GM18505 (cell line): ENCODE measurements around the gene APOL4.
A peak's percentile ranks its signal among the peaks of the same experiment; 100 is the strongest.
"Not testable (repeated sequence)": the region's sequence is repeated elsewhere in the genome, so short reads cannot be mapped to it uniquely, and the experiment has no call there.

Experiments used
- ATAC-seq: cut with Tn5 transposase; IDR thresholded peaks from one replicate; pipeline ENCODE4 v1.9.1; 2021; ENCODE audit not compliant: unreplicated experiment
- POLR2A ChIP-seq: IDR thresholded peaks from 4 replicates; pipeline ENCODE4 v1.6.1; 2011; ENCODE audit warnings: borderline replicate concordance; ENCODE audit not compliant: insufficient read depth, insufficient read length; ENCODE audit errors: extremely low read depth

Gene APOL4, protein sequence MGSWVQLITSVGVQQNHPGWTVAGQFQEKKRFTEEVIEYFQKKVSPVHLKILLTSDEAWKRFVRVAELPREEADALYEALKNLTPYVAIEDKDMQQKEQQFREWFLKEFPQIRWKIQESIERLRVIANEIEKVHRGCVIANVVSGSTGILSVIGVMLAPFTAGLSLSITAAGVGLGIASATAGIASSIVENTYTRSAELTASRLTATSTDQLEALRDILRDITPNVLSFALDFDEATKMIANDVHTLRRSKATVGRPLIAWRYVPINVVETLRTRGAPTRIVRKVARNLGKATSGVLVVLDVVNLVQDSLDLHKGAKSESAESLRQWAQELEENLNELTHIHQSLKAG

DNA sequence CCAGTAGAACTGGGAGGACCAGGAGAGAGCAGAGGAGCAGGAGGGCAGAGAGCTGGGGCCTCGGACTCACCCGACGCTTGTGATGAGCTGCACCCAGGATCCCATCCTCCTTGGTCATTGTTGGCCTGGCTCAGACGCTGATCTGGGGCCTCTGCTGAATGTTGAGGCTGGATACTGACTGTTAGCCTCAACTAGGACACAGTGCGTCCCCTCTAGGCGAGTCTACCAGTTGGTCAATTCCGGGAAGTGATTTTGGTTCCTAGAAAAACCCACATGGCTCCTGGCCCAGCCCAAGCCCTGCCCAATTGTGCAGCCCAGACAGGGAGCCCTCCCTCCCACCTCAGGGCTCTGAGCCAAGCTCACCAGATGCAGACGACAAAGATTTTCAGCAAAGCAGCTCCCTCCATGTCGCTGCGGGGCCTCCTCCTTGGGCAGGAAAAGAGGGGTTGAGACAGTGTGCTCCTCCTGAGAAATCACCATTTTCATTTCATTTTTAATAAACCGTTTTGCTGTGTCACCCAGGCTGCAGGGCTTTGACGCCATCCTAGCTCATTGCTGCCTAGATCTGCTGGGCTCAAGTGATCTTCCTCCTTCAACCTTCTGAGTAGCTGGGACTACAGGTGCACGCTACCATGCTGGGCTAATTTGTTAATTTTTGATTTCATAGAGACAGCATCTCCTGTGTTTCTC, at the start of gene APOL4:
Gene APOL4 (minus strand): TSS at position 180 of the 690 bp plus-strand sequence. CDS start 75 bp downstream, at position 105.
- no peak for TF ChIP-seq POLR2A
- no peak for ATAC-seq

- ATAC-seq = not testable (repeated sequence)
Observed at GRCh38 chr22:36250292-36250960, 48.8 kb upstream of the APOL4 start.

DNA sequence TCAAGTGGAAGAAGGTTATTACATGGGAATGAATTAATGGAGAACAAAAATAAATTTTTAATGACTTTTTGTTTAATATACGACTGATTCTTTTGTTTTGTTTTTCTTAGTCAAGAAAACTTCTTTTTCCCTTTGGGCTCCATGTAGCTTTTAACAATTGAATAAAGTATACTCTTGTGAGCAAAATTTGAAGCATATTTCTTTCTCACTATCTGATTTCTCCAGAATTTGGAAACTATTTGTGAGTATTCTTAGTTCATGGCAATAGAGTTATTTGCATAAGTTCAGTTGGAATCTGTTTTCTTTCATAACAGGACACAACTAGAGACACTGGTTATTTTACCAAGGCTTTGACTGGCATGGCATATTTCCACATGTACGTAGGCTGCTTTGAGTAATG, 47.6 kb upstream of the APOL4 start:
- ATAC-seq = no peak
- TF ChIP-seq POLR2A = no peak

DNA sequence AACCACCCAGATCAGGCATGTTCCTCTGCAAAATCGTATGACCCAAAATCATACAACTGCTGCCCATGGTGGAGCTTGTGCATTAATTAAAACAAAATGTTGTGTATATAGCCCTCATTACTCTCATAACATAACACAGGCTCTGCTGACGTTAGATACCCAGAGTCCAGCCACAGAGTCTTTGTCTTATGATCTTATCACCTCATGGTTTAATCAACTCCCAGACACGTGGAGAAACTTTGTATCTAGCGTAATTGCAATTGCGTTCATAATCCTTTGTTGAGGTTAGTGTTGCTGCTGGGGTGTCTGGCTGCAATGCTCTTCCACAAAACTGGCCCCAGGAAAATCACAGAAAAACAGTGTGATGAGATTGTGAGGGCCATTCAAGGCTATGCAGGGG, 46.3 kb upstream of the APOL4 start:
- no peak for TF ChIP-seq POLR2A
- no peak for ATAC-seq

DNA sequence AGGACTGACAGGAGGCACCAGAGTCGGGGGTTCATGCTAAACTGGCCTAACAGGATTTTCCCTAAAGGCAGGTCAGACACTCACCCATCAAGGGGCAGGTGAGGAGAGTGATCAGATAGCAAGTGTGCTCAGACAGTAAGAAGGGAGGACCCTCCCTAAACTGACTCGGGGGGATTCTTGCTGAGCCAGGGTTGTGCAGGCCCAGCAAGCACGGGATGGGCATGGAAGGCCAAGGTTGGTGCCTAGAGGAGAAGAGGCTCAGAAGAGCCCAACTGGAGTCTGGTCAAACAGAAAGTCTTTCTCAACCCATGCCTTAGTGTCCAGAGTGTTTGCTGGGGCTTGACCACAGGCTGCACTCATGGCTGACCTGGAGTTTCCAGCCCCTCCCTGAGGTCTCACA, 45.1 kb upstream of the APOL4 start:
- no peak for TF ChIP-seq POLR2A
- ATAC-seq = no peak

- no peak for ATAC-seq
- no peak for TF ChIP-seq POLR2A
Observed at GRCh38 chr22:36245805-36246356, 44.3 kb upstream of the APOL4 start.

- TF ChIP-seq POLR2A = no peak
- no peak for ATAC-seq
Observed at GRCh38 chr22:36244522-36245391, 43.1 kb upstream of the APOL4 start.

GRCh38 chr22:36243986-36244385, 42.4 kb upstream of the APOL4 start:
- TF ChIP-seq POLR2A = no peak
- ATAC-seq = no peak

- peak; percentile 76 for TF ChIP-seq POLR2A
- ATAC-seq = peak; percentile 86
Observed at GRCh38 chr22:36239401-36240171, 38.0 kb upstream of the APOL4 start, which contains the start of gene APOL2. Gene APOL2, minus strand, starts transcription at chr22:36239527. Its CDS starts 6,365 bp downstream, at chr22:36233162.

DNA sequence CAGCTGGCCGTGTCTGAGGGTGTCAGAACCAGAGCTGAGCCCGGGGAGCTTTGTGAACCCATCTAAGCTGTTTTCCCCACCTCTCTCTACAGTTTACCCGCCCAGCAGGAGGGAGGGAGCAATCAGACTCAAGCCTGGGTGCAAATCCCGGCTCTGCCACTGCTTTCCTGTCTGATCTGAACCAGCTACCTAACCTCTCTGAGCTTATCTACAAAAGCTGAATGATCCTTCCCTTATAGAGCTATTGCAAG, 37.5 kb upstream of the APOL4 start:
- no peak for TF ChIP-seq POLR2A
- ATAC-seq = no peak

DNA sequence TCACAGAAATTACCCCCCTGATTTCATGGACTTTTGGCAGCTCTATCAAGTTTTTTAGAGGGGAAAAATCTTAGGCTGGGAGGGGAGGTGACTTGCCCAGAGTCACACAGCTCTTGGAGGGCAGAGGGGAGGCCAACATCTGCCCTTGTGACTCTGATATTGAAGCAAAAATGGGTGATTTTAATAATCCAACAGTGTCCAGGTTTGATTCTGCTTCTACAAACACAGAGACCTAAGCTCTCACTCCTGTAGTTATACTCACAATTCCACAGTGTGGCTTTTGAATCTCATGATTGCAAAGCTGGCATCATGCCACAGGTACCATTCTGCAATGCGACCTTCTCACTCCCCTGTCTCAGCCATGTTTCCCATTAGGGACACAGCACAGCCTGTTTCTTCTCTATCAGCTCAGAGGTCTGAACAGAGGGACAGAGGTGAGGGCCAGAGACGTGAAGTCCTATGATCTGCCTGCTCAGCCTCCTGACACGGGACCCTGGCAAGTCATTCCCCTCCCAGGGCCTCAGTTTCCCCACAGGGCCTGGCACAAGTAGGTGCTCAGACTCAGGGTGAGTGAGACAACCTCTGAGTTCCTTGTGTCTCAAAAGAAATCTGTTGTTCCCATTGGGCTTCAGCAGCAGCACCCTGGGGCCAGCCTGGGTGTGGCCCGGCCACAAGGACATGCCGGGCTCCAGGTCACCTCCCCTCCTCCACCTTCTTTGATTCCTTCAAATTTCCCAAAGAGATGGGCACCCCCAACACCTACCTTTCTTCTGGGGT, 37.0 kb upstream of the APOL4 start:
- TF ChIP-seq POLR2A = no peak
- no peak for ATAC-seq
